DMS 273 (cell line): Measurements from ENCODE around the gene NEXMIF.
"Not testable (repeated sequence)": the region's sequence is repeated elsewhere in the genome, so short reads cannot be mapped to it uniquely, and the experiment has no call there.

ENCODE experiments used
- DNase-seq: peaks from one replicate; lab custom pipeline; 2025; ENCODE audit not compliant: unreplicated experiment; lab: John Stamatoyannopoulos, UW

NEXMIF gene

DNA sequence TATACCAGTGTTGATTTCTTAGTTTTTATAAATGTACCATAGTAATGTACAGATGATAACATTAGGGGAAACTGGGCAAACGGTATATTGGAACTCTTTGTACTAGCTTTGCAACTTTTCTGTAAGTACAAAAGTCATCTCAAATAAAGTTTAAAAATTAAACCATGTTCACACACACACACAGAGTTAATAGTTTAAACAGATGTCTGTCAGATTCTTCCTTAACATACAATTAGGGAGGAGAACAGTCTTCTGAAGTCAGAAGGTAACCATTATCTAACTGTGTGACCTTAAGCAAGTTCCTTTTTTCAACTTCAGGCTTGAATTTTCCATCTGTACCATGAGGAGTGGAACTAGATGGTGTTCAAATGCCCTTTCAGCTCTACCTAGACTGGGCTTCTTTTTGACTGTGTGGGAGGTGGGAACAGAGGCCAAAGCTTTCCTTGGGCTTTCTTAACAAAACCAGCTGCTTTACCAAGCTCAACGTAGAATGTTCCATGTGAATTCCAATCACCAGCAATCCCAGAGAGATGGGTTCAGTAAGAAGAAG, 127.8 kb downstream of the NEXMIF start:
- no peak for DNase-seq

DNA sequence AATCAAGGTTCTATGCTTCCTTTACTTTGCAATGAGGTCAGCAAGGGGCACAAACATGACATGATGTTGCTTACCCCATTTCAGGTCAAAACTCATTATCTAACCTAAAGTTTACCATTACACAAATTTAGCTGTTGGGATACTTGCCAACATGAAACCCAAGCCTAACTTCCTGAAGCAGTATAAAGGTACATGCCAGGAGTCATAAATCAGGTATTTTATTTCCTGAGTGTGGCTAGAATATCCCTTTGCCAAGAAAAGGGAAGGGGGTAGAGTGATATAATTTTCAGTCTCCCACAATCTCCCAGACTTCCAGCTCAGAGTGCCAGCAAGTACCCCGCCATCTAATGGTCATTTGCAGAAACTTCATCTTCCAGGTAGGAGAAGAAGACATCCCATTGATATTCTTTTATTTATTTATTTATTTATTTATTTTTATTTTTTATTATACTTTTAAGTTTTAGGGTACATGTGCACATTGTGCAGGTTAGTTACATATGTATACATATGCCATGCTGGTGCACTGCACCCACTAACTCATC, 136.6 kb downstream of the NEXMIF start:
- DNase-seq = peak; percentile 26

- no peak for DNase-seq
Measured at GRCh38 chrX:74784629-74785028, 140.6 kb downstream of the NEXMIF start.

GRCh38 chrX:74781507-74782034, 143.7 kb downstream of the NEXMIF start:
- DNase-seq = no peak

DNA sequence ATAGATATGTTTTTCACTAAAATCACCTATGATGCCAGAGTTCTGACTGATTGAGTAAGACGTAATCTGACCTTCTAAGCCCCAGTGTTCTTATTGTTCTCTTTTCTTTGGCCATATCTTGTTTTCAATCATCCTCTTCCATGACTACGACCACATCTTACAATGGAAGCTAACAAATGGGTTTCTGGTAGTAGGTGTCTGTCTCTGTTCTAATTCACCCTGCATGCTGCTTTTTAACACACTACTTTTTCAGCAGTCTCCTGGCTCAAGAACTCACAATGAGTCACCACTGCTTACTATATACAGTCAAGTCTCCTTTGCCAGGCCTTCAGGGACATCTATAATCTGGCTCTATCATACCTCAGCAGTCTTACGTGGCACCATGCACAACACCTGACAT, 146.1 kb downstream of the NEXMIF start:
- no peak for DNase-seq

- DNase-seq = no peak
Measured at GRCh38 chrX:74774988-74775387, 150.3 kb downstream of the NEXMIF start.

- no peak for DNase-seq
Measured at GRCh38 chrX:74736450-74736849, 188.8 kb downstream of the NEXMIF start.

DNA sequence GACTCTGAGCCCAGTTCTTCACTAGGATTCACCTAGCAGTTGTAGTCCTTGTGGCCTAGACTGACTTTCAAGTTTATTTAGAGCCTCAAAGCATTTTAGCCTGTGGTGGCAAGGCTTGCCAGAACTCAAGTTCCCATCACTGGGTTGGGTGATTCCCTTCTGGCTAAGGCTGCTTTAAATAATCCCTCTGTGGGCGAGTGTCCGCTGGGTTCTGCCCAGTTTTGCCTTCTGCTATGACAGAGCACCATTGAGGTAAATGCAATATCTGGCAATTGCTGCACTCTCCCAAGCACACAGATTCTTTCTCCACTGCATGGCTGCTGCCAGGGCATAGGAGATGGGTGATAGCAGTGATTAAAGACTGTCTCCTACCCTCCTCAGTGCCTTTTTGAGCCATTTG, 220.0 kb downstream of the NEXMIF start:
- DNase-seq = no peak

DNA sequence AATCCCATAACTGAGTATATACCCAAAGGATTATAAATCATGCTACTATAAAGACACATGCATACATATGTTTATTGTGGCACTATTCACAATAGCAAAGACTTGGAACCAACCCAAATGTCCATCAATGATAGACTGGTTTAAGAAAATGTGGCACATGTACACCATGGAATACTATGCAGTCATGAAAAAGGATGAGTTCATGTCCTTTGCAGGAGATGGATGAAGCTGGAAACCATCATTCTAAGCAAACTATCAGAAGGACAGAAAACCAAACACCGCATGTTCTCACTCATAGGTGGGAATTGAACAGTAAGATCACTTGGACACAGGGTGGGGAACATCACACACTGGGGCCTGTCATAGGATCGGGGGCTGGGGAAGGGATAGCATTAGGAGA, 223.9 kb downstream of the NEXMIF start:
- not testable (repeated sequence) for DNase-seq

- no peak for DNase-seq
Measured at GRCh38 chrX:74684466-74684865, 240.8 kb downstream of the NEXMIF start.
